ENCODE data around the gene ASB8.

DNA sequence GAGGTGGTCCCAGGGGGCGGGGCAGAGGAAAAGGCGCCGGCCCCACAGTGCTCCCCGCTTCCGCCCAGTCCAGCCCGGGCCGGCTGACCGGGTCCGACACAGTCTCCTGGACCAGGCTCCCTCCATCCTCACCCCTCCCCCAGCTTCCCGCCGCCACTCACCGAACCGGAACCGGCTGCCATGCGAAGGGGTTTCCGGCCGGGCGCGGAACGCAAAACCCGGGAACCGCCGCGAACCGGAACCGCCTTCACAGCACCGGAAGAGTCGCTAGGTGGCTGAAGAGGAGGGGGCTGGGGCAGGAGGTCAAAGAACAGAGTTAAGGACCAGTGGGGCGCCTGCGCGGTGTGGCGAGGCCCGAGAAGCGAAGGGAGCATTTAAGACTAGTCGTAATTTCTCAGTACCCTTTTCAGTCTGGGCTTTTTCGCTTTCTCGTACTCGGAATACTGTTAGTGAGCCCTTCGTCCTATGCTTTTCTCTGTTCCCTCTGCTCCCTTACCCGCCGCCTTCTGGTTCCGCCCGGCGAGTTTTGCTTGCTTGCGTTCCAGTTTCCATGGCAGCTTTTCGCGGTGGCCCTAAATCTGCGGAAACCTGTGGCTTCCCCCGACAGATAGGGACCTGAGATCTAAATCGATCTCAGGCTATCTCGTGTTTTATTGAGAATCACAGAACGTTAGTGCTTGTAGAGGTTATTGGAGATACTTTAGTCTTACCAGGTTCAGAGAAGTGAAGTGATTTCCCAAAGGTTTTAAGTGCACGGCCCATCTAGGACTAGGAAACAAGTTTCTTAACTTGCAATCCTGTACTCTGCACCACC, 51.2 kb downstream of the ASB8 start, which contains the start of gene SENP1:
- TF ChIP-seq POLR2AphosphoS5 (IDR thresholded peaks at IDR 0.05) = peak; percentile 66 to 76
- peak; percentile 9 for TF ChIP-seq POLR2A (IDR thresholded peaks at IDR 0.05; ENCODE audit: low read depth)
- TF ChIP-seq EP300 (IDR thresholded peaks at IDR 0.05) = no peak

Data from esophagus muscularis mucosa (tissue), 3 donors.